Gastroesophageal sphincter (tissue), 3 donors: Measurements from ENCODE around the gene TM4SF18.

Source experiments
- POLR2A ChIP-seq, 2 donors: fragments of 450-650 bp; IDR thresholded peaks; one replicate each; pipeline ENCODE4 v1.6.1; 2017; ENCODE audit warnings: antibody characterized with exemption in 2 of 2, mild to moderate bottlenecking in 2 of 2, moderate library complexity in 1 of 2
- TF ChIP-seq, protein P1 (sequence below), 4 experiments: fragments of 200-600 bp in 2 of 4; fragments of 450-650 bp in 2 of 4; sonication (generic) in 1 of 4; IDR thresholded peaks; one replicate each; pipeline ENCODE4 v1.5.1; 2017 to 2019; ENCODE audit warnings: antibody characterized with exemption in 4 of 4, mild to moderate bottlenecking in 2 of 4, moderate library complexity in 2 of 4

DNA sequence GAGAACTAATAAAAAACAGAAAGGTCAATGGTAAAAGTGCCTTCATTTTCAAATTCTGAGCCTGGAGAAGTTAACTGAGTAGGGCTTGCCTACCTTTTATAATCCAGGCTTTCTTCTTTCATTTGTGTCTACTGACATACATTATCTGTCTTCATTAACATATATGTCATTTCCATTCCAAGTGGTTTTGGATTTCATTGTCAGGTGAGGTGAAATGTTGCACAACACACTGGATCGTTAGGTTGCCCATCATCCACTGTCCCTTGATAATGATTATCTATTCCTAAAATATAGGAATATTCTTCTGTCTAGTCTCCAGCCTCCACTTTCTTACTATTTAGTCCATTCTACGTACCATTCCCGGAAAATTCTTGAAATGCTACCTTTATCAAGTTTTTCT, 56.8 kb downstream of the TM4SF18 start:
- TF ChIP-seq, protein P1, sequence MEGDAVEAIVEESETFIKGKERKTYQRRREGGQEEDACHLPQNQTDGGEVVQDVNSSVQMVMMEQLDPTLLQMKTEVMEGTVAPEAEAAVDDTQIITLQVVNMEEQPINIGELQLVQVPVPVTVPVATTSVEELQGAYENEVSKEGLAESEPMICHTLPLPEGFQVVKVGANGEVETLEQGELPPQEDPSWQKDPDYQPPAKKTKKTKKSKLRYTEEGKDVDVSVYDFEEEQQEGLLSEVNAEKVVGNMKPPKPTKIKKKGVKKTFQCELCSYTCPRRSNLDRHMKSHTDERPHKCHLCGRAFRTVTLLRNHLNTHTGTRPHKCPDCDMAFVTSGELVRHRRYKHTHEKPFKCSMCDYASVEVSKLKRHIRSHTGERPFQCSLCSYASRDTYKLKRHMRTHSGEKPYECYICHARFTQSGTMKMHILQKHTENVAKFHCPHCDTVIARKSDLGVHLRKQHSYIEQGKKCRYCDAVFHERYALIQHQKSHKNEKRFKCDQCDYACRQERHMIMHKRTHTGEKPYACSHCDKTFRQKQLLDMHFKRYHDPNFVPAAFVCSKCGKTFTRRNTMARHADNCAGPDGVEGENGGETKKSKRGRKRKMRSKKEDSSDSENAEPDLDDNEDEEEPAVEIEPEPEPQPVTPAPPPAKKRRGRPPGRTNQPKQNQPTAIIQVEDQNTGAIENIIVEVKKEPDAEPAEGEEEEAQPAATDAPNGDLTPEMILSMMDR (IDR thresholded peaks at IDR 0.05), result no peak
- TF ChIP-seq POLR2A (IDR thresholded peaks at IDR 0.05), result no peak
